Fibroblast of skin of back (primary cell): ENCODE measurements around the gene FMN1.

ENCODE experiments used
- DNase-seq: peaks from one replicate; pipeline ENCODE4 v3.0.0-alpha.2; 2013

FMN1 gene

DNA sequence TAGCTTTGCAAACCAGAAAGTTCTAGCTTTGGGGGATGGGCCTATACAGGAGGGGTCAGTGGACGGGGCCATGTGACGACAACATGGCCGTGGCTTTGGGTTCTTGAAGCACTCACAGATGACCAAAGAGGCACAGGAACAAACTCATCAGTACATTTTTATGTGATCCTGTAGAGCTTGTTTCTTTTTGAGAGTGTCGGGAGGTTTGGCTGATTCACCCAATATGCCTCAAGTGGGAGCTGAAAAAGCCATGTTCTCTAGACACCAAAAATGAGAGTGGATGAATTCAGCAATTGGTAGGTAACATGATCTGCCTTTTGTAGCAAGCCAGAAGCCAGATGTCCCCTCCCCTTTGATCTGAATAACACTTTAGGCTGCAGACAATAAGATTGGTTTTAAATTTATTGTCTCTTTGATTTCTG, 446.6 kb downstream of the FMN1 start:
- peak; percentile 75 for DNase-seq

DNA sequence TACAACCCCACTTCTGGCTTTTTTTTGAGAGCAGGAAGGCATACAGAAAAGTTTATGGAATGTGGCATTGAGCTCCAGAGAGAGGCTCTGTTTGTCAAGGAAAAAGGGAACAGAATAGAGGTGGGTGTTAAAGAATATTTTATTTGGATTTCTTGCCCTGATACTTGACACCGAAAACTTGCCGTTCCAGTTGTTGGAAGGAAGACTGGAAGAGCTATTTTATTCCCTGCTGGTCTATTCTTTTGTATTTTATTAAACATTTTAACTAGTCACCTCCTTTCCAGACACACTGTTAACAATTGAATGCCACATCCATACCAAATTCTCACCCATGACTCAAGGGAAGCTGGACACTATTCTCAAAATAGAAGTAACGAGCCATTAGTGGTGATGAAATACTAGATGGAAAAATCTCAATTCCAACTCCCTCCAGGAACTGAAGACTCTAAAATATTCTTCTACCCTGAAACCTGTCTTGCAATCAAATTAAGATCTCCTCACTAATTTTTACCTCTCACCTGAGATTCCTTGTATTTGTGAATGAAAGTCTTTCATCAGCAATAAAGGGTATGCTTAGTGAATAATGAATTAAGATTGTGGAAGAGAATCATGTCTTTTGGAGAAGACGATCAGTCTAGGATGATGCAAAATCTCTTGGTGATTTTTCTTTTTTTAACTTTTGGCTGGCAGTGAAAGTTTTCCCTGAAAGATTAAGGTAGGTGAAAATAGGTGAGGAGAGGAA, 448.2 kb downstream of the FMN1 start:
- DNase-seq = no peak

DNA sequence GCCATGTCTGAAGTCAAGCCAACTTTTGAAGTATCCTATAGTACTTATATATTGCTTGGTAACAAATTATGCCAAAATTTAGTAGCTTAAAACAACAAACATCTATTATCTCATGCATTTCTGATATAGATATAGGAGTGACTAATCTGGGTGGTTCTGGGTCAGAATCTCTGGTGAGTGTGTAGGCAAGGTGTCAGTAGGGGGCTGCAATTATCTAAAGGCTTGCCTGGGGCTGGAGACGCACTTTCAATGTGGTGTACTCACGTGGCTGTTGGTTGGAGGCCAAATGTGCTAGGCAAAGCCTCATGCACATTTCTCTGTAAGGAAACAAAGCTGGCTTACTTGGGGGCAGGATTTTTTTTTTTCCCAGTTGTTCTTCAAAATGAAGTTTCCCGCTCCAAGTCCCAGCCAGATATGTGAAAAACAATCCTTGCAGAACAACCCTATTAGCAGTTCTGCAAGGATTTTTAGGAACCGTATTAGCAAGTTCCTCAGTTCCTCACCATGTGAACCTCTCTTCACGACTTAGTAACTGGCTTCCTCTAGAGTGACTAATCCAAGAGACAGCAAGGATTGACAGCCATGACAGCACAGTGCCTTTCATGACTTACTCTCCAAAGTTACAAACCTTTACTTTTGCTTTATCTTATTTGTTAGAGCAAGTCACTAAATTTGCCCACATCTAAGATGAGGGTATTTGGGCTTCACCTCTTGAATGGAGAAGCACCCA, 450.9 kb downstream of the FMN1 start:
- peak; percentile 62 for DNase-seq

DNA sequence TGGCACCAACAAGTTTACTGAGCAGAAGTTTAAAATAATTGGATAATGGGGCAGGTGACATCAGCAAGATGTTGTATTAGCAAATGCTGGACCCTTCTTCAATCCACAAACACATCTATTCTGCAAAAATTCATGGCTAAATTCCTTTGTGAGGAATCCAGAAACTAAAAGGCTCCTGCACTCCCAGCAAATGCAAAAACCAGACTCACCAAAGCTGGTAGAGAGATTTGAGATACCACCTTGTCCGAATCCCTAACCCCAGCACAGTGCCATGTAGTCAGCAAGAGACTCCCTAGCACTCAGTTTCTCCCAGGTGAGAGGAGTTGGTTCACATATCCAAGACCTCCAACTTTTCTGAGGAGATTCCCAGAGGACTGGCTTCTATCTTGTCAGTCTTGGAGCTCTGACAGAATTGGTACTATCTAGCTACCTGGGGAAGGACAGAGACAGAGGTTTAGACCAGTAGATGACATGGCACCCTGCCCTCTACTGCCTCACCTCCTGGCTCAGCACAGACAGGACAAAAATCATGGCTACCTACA, 454.9 kb downstream of the FMN1 start:
- DNase-seq = no peak

DNA sequence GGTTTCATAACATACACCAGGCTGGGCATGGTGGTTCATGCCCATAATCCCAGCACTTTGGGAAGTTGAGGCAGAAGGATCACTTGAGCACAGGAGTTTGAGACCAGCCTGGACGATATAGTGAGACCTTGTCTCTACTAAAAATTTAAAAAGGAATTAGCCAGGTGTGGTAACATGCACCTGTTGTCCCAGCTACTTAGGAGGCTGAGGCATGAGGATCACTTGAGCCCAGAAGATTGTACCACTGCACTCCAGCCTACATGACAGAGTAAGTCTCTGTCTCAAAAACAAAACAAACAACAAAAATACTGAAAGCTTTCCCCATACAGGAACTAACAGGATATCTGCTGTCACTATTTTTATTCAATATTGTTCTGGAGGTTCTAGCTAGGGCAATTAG, 455.8 kb downstream of the FMN1 start:
- no peak for DNase-seq

DNA sequence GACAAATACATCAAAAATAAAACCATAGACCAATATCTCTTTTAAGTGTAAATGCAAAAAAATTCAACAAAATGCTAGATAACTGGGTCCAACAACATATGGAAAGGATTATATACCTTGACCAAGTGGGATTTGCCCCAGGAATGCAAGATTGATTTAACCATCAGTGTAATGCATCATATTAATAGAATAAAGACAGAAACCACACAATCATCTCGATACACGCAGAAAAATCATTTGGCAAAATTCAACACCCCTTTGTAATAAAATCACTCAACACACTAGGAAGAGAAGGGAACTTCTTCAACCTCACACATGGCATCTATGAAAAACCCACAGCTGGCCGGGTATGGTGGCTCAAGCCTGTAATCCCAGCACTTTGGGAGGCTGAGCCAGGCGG, 457.2 kb downstream of the FMN1 start:
- no peak for DNase-seq

DNA sequence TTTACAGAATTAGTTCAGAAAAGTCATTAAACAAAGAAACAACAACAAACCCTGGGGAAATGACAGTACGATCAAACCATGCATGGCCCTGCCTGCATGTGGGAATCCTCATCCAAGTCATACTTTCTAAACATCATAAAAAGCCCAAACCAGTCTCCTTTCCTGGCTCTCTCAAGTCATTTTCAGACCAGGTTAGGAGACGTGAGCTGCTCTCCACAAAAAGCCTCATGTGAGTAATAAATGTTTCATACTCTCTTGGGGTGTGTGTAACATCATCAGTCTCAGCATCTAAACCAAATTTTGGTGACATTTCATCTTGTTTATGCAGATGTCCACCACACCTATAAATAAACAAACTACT, 457.8 kb downstream of the FMN1 start:
- no peak for DNase-seq

DNA sequence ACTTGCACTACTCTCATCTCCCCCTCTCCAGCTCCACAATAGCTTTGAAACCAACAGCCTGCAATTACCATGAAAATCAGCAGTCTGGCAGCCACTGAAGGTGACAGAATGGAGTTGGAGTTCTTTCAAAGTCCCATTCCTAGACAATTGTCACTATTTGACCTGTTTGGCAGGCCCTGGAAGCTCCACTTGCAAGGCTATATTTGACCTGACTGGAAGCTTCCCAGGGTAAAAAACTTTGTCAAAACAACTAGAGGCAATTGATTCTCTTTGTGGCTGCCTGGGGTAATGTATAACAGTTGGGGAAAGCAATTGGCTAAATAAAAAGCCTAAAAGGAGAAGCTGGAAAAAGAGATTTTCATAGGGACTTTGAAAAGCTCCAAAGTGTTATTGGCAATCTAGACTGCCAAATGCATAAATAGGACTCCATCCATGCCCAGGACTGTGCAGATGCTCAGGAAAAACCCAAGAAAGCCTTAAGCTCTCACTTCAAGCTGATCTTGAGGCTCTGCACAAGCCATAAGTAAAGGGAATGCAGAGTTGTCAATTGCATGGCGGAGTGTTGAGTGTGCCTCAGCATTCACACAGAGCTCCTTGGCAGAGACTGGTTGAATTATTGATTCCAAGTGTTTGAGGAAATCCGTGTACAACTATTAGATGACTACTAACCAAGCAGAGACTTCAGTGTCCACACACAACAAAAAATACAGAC, 458.4 kb downstream of the FMN1 start:
- no peak for DNase-seq

DNA sequence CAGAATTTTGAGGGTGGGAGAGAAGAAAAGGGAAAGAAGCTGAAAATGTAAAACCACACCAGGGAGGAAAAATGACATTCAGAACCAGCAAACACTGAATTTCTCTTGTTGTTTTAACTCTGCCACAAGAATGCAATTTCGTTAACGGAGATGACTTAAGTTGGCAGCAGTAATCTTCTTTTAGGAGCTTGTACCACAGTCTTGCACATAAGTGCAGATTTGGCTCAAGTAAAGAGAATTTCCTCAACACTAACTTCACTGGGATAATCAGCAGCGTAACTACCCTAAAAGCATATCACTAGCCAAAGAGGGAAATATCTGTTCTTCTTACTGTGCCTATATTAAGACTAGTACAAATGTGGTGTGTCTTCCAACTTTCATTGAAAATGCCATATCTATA, 461.2 kb downstream of the FMN1 start:
- DNase-seq = no peak

DNA sequence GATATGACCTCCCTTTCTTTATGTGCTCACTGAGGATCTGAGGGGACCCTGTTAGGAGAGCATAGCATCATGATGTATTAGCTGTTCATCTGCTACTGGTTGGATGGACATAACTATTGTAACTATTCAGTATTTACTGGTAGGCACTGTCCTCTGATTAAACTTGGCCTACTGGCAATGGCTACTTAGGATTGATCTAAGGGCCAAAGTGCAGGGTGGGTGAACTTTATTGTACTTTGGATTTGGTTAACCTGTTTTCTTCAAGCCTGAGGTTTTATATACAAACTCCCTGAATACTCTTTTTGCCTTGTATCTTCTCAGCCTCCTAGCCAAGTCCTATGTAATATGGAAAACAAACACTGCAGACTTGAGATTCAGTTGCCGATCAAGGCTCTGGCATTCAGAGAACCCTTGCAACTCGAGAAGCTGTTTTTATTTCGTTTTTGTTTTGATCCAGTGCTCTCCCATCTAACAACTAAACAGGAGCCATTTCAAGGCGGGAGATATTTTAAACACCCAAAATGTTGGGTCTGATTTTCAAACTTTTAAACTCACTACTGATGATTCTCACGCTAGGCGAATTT, 461.8 kb downstream of the FMN1 start:
- no peak for DNase-seq

DNA sequence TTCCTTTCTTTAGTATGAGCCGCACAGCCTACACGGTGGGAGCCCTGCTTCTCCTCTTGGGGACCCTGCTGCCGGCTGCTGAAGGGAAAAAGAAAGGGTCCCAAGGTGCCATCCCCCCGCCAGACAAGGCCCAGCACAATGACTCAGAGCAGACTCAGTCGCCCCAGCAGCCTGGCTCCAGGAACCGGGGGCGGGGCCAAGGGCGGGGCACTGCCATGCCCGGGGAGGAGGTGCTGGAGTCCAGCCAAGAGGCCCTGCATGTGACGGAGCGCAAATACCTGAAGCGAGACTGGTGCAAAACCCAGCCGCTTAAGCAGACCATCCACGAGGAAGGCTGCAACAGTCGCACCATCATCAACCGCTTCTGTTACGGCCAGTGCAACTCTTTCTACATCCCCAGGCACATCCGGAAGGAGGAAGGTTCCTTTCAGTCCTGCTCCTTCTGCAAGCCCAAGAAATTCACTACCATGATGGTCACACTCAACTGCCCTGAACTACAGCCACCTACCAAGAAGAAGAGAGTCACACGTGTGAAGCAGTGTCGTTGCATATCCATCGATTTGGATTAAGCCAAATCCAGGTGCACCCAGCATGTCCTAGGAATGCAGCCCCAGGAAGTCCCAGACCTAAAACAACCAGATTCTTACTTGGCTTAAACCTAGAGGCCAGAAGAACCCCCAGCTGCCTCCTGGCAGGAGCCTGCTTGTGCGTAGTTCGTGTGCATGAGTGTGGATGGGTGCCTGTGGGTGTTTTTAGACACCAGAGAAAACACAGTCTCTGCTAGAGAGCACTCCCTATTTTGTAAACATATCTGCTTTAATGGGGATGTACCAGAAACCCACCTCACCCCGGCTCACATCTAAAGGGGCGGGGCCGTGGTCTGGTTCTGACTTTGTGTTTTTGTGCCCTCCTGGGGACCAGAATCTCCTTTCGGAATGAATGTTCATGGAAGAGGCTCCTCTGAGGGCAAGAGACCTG, 463.5 kb downstream of the FMN1 start:
- peak; percentile 68 for DNase-seq

DNA sequence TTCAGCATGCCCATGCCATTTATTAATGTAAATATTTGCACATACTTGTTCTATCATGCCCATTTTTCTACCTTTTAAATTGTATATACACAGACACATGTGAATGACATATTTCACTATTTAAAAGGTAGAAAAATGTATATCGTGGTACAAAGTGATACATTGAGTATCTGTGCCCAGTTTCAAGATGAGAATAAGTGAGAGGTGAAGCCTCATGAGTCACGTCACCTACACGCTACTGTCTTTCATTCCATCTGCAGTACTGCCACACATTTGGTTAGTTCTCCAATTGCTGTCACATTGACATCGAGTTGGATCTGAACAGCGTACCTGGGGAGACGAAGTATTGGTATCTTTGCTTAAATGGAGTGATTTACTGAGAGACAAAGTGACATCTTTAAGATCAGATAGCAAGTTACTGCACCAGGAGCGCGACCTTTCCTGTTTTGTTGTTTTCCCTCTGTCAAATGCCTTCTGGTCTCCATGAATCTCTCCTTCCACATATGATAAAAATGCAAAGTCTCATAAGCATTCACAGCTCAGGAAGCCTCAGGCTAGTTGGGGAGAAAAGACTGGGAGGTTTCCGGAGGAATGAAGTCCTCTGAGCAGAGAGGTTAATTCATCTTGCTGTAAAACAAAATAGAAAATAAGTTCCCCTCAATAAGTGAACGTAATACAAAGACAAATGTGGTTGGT, 464.7 kb downstream of the FMN1 start:
- DNase-seq = no peak

DNA sequence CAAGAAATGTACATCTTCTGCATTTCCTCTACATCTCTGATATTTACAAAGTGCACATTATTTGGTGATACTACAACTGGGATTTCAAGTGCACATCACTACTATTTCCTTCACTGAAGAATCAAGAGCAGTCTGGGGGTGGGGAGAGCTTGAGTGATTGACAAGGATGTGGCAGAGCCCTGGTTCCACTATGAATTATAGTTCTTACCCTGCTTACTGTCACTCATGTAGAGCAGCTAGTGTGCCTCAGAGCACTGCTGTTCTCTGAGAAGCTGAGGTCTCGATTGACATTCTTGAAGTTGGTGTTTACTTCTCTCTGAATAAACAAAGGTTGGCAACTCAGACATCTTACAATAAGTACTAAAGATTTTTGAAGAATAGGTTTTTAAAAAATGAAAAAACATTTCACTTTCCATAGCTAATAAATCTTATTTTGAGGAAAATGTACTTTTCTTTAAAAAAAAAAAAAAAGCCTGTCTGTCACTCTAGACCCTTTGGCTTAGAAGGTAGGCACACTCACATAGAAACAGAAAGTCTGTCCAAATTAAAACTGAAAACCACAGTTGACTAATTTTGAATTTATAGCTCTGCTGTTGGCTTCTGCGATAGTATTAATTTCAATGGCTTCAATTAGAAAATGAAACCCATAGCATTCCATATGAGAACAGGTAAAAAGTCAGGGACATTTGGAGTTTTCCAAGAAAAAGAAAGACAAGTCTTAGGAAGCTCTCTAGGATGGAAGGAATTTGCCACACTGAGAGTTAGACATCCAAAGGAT, 471.2 kb downstream of the FMN1 start:
- DNase-seq = no peak

DNA sequence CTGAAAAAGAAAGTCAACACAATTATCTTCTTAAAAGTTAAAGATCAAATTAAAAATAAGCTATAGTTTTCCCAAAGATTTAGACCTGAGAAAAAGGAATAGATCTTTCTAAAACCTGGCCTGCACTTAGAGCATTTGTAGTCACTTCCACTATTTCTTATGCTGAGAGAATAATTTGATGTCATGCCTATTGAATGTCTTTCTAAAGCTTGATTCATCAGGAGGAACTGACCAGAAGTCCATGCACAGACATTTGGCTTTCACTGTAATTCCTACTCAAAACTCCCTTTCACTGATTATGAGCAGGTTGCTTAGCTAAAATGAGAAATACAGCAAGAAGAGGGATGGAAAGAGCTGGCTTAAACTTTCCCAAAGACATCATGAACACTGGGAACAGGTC, 472.4 kb downstream of the FMN1 start:
- DNase-seq = no peak

DNA sequence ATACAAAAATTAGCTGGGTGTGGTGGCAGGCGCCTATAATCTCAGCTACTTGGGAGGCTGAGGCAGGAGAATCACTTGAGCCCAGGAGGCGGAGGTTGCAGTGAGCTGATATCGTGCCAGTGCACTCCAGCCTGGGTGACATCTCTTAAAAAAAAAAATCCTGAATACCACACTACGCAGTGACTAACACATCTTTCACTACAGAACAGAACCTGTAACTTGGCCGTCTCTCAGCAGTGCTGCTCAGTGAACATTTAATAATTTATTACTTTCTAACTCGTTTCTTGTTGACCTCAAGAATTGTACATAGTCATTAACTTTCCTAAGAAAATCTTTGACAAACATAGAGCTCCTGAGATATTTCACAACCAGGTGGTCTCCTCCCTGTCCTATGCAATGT, 472.9 kb downstream of the FMN1 start:
- DNase-seq = no peak

DNA sequence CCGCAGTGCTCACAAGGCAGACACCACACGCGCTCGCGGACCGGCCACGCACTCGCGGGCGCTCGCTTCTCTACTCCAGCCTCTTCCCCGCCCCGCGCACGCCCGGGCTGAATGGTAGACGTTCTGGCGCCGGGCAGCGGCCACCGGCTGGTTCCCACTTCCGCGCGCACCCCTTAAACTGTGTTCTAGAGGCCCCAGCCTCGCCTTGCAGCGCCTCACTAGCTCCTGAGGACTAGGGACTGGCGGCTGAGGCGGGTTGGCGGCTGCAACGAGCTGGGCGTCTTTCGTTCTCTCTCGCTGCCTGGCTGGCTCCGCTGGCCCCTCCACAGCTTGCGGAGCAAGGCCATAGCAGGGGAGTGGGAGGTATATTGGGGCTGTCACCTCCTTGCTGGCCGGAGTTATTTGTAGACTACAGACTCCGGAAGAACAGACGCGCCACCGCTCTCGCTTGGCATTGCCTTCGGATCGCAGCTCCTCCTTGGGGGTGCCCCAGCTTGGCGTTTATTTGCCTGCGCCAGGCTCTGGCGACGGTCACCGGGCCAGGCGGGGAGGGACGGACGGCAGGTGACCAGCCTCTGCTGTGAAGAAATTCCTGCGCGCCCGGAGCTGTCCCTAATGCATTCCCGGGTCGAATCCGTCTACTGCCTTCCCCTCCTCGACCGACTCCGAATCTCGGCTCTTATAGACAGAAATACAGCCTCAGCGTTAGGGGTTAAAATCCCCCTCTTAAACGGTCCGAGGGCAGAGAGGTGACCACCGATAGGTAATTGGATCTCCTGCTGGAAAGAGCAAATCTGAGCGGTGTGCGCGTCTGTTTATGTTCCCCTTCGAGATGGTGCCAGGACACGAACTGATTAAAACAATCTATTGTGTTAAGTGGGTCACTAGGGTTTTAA, 475.4 kb downstream of the FMN1 start:
- no peak for DNase-seq

DNA sequence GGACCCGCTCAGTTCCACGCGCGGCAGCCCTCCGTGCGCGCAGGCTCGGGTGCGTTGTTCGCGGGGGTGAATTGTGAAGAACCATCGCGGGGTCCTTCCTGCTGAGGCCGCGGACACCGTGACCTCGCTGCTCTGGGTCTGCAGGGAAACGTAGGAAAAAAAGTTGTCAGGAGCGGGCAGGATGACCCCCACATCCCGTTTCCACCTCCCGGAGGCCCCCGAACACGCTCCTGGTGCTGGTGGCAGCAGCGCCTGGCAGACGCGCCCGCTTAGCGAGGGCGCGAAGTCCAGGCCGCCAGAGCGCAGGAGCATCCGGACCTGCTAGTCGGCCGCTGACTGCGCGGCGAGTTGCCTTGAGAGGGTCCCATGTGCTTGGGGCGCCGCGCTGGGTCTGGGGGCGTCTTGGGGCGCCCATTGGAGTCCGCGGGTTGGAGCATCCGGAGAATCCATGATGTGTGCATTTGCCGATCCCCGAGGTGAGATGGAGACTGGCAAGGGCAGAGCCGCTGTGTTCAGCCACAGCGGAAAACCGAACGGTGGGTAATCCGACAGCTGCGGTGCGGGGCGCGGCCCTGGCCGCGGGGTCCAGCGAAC, 476.2 kb downstream of the FMN1 start:
- no peak for DNase-seq

DNA sequence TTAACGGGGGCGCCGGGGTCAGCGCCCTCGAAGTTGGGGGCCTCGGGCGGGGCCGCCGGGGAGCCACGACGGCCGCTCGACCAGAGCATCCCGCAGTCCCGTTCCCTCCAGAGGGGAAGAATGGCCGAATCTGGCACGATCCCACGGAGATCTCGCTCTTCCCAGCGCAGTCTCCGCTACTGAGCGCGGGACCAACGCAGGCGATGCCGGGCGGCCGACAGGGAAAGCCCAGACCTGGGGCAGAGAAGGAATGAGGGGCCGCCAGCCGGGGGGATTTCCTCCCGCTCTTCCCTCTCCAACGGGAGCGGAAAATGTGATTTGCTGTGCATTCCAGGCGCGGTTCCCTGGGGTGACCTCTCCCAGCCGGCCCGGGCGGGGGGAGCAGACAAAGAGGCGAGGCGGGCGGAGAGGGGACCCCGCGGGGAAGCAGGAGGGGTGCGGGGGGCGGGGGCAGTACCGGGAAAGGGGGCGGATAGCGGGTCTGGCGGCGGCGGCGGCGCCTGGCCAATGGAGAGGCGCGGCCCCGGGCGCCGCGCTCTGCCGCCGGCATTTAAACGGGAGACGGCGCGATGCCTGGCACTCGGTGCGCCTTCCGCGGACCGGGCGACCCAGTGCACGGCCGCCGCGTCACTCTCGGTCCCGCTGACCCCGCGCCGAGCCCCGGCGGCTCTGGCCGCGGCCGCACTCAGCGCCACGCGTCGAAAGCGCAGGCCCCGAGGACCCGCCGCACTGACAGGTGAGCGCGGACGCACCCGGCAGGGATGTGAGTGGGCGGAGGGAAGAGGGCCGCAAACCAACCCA, 476.9 kb downstream of the FMN1 start, which contains the start of gene GREM1:
GREM1 (plus strand) TSS at position 579 of the 801 bp plus-strand sequence. CDS start 12,687 bp downstream, outside the sequence.
- DNase-seq = peak; percentile 87
